HG03558 (cell line): ENCODE results near the gene RBP5.

Source experiments
- ATAC-seq: cut with Tn5 transposase; IDR thresholded peaks from one replicate; pipeline ENCODE4 v1.9.1; 2021; ENCODE audit warnings: moderate number of reproducible peaks; ENCODE audit not compliant: unreplicated experiment; ENCODE audit errors: extremely low read depth

The RBP5 gene

DNA sequence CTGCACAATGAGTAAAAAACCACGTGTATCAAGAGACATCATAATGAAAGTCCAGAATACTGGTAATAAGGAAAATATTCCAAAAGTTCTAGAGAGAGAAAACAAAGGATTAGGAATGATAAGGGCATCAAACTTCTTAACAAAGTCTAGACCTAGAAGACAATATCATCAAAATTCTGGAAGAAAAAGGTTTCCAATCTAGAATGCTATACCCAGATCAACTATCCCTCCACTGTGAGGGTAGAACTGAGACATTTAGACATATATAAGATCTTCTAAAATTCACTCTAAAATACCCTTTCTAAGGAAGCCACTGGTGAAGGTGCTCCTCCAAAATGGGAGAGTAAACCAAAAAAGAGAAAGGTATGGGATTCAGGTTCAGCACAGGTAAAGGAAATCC, 22.6 kb downstream of the RBP5 start:
- no peak for ATAC-seq

- no peak for ATAC-seq
Observed at GRCh38 chr12:7103837-7104584, 24.7 kb downstream of the RBP5 start.

- ATAC-seq: no peak
Observed at GRCh38 chr12:7102582-7102981, 26.1 kb downstream of the RBP5 start.

DNA sequence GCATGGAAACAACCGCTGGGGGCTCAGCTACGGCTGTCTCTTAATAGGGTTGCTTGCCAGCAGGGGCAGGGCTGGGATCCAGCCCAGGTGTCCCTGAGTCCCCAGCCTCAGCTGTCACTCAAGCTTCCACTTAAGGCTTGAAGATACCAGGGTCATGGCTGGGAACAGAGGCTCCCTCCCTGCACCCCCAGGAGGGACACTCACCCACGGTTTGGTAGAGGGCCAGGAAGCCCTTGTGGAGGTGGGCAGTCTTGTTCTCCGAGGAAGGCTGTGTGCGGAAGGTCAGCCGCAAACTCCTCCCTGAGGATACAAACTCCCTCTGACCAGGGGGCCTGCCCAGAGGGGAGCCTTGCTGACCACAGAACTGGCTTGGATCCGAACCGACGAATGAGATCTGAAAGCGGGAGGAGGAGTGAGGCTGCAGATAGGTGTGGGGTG, 27.0 kb downstream of the RBP5 start:
- no peak for ATAC-seq

GRCh38 chr12:7101047-7101693, 27.5 kb downstream of the RBP5 start:
- ATAC-seq: no peak

DNA sequence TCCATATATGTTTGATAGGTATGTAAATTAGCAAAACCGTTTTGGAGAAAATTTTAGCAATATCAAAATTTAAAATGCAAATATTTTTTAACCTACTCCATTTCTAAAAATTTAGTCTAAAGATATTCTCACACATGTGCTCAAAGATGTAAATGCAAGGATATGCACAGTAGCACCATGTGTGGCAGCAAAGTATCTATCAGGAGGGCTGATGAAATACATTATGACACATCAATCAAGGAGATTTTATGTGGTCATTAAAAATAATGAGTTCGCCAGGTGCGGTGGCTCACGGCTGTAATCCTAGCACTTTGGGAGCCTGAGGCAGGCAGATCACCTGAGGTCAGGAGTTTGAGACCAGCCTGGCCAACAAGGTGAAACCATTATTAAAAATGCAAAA, 28.4 kb downstream of the RBP5 start:
- ATAC-seq: no peak

DNA sequence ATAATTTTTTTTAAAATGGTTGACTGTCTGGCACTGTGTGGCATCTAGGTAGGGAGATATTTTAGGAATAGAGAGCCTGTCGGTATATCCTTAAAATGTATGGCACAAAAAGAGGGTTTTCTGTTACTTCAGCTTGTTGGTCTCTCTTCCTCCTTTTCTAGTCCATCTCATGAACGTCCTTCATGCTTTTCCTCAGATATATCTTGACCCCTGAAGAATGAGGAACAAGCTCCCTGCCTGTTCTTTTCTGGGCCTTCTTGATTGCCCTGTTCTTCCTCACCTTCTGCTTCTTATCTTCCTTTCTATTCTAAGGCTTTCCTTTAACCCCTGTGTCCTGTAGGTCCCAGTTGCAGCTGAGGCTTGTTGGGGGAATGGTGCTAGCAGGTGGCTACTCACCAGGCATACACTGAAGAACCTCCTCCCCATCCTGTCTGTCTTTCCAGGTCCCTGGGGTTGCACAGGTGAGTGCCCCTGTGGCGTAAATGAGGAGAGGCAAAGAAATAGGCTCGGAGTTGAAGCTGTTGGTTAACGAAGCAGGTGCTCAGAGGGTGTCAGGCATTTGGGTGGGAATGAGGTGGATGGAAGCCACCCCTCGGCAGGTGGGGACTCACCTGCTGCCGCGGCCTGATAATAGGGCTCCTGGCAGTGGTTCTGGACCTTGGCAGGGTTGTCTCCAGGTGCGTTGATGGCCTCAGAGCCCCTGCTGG, 29.2 kb downstream of the RBP5 start:
- ATAC-seq: no peak

DNA sequence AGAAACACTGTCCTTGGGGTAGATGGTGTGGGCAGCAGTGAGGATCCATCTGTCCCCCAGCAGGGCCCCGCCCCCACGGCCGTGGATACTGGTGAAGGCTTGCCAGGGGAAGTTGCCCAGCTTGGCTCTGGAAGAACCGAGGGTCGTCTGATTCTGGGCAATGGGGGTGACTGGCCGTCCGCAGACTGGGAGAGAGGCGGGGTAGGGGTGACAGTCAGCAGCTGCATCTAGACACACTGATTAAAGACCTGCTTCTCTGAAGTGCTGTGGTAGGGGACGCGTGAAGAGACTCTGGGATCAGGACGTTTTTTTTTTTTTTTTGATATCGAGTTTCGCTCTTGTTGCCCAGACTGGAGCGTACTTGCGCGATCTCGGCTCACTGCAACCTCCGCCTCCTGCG, 31.7 kb downstream of the RBP5 start:
- no peak for ATAC-seq

DNA sequence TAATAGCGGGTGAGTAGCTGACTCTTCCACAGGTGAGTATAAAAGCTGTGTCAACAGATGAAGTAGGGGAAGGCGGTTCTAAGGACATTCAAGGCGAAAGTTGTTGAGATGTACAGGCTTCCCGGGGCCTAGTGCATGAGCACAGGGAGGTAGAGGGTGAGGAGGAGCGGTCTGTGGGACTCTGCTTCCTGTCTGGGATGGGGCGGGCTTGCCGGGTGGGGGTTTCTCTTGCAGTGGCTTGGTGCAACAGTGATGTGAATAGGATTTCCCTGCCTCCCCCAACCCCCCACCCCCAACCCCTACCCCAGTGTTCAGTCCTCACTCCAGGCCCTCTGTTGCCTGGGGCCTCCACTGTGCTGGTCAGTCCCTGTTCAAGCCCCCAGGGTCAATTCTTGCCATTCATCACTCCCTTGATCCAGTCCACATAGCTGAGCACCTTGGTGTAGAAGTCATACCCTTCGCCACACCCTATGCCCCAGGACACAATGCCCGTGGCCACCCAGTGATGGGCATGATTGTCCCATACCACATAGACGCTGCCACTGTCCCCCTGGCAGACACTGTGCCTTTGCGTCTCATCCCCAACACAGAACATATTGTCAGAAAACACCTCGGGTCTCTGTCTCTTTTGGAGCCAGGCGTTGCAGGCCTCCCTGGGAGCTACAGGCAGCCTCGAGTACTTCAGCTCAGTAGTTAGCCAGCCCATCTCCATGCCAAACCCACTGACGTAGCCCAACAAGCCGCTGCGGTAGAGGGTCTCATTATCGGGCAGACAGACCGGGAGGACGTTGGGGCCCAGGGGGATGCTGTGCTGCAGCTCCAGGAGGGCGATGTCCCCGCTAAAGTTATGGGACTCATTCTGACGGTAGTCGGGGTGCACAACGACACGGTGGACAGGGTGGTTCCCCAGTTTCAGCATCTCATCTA, 32.4 kb downstream of the RBP5 start:
- no peak for ATAC-seq

DNA sequence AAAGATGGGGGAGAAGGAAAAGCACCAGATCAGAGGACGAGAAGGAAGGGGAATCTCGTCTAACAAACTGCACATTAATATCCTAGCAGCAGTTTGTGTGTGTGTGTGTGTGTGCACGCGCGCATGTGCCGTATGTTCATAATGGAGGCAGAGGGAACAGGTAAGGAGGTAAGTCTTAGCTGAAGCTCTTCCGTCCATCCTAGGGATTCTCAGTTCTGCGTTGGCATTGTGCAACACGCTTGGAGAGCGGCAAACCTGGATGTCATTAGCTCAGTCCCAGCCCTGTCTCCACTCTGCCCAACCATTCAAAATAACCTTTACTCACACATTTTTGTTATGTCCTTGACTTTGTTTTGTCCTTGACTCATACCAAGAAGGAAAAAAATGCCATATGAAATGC, 34.8 kb downstream of the RBP5 start:
- ATAC-seq: no peak

GRCh38 chr12:7093486-7093885, 35.2 kb downstream of the RBP5 start:
- no peak for ATAC-seq

DNA sequence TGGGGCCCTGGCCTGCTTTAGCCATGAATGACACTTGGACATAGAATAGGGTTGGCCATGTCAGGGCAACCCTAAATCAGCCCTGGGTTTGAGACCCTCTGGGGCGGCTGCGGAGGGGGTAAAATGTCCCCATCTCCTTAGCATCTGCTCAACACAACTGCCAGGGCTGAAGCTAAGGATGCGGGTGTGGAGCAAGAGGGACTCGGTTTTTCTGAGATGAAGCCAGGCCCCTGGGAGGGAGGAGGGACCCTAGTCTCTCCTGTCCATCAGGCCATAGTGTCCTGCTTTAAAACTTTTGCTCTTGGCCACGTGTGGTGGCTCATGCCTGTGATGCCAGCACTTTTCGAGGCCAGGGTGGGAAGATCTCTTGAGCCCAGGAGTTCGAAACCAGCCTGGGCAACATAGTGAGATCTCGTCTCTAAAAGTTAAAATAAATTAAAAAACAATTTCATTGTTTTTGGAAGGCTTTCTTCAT, 35.7 kb downstream of the RBP5 start:
- ATAC-seq: no peak

GRCh38 chr12:7092229-7092985, 36.3 kb downstream of the RBP5 start, which contains the start of gene C1R:
Gene C1R (minus strand): TSS chr12:7092445. CDS start chr12:7092388, 57 bp downstream.
- no peak for ATAC-seq

- ATAC-seq: no peak
Observed at GRCh38 chr12:7091660-7092228, 36.9 kb downstream of the RBP5 start.

GRCh38 chr12:7091171-7091570, 37.5 kb downstream of the RBP5 start:
- no peak for ATAC-seq

DNA sequence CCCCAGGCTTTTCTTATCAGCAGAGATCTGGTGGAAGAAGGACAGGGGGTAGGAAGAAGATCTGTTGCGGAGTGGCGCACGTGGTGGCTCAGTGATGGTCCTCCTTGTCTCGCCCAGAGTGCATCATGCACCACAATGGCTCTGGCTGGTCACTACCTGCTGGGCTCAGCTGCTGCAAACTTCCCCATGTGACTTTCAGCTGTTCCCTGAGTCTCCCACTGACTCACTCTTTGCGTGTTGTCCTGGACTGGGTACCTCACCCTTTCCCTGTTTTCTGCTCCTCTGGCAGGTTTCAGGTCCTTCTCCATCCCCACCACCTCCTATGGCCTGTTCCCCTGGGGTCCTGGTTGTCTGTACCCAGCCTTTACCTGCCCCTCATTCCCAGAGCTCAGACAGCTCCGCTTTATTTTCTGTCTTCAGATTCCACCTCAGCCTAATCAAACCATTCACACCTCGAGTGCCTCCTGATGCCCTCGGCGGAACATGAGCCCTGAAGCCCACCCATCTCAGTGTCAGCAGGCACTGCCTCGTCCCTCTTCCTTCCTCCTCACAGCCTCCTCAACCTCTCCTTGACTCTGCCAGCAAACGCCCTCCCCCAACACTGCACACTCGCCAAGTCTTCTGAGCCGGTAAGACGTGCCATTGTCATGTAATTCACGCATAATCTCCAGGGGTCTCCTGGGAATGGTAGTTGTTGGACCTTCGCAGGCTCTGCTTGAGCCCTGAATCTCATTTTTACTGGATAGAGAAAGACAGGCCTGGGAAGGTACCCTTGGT, 38.3 kb downstream of the RBP5 start:
- no peak for ATAC-seq

- no peak for ATAC-seq
Observed at GRCh38 chr12:7089196-7089871, 39.4 kb downstream of the RBP5 start.

GRCh38 chr12:7083125-7083524, 45.6 kb downstream of the RBP5 start:
- ATAC-seq: no peak
